Medulla oblongata (tissue), 1 donor: ENCODE results near the gene MTLN.
"Not testable (repeated sequence)": the region's sequence is repeated elsewhere in the genome, so short reads cannot be mapped to it uniquely, and the experiment has no call there.

Experiments
- DNase-seq: peaks from one replicate; pipeline ENCODE4 v3.0.0-alpha.2; 2015; ENCODE audit errors: extremely low spot score

The MTLN gene, protein sequence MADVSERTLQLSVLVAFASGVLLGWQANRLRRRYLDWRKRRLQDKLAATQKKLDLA

GRCh38 chr2:110211938-110212858, at the start of gene MTLN:
Gene MTLN, minus strand, starts transcription at chr2:110212547. Its CDS starts 22 bp downstream, at chr2:110212525.
- DNase-seq = peak; percentile 82

DNA sequence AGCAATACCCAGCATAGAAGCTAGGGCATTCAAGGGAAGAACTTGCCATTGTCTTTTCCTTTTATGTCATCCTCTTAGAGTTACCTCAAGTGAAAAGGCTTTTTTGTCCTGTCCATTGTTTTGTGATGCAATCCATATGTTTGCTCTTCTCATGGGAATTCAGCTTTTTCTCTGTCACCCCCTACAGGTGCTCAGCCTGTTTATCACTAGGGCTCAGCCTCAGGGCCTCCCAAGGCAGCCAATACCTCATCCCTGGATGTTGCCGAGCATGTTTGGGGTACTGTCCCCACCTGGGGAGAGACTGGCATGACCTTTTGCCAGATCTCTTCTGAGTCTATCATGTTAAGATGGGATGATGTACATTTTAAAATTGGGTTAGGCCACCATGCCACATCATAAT, 49.6 kb upstream of the MTLN start:
- not testable (repeated sequence) for DNase-seq

DNA sequence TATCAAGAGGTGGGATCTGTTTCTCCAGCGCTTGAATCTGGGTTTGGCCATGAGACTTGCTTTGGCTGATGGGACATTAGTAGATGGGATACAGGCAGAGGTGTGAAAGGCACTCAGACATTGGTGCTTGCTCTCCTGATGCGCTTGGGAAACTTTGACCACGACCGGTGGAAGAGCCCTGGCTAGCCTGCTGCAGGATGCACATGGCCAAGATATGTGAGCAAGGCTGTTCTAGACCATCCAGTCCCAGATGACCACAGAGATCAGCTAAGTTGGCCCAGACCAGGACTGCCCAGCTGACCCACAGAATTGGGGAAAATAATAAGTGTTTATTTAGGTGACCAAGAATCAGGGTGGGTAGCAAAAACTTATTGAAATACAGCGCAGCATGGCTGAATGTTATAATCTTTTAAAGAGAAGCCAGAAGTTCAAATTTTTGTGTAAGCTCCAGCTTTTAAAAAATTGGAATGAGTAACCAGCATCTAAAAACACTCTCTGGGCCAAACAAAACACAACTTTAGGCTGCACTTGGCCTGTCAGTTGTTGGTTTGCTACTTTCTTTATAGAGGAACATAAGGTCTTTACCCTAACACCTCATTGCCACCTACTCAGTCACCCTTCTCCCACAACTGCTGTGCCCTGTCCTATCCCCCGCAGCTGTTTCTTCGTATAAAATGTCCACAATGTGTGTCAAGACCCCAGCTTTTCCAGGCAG, 35.9 kb upstream of the MTLN start:
- DNase-seq = not testable (repeated sequence)

DNA sequence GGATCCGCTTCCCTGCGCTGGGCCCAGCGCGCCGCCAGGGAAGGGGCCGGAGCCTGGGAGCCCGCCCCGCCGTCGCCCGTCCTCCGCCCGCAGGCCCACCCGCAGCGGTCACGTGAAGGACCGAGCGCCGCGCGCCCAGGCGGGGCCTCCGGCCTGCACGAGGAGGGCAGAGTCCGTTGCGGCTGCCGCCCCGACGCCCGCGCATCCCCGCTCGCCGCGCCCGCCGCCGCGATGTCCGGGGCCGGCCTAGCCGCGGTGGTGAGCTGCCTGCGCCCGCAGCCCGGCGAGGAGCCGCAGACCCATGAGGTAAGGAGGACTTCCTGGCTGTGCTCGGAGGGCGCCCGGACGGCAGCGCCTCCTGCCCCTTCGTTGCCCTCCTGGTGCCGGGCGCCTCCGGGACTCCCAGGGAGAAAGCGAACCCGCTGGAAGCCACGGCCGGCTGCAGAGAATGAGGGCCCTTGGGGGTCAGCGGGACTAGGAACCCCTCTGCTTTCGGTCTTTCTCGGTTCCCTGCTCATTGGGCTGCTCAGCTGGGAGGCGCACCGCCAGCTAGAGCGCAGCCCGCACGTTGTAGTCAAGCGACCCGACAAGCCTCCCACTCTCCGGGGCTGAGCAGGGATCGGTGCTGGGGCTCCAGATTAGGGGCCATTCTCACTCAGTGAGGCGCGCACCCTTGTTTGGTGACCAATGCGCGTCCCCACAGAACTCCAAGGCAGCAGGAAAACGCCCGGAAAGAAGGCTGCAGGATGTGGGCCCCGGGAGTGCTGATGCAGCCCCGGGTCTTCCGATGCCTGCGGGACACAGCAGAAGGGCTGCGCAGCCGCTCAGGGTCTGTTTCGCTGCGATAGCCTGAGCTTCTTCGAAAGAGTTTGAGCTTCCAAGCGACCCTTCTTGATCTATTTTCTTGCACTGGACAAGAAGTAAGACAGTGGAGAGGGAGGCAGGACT, 33.4 kb upstream of the MTLN start:
- DNase-seq = not testable (repeated sequence)

- not testable (repeated sequence) for DNase-seq
These were observed 30.9 kb upstream of the MTLN start for GRCh38 chr2:110243283-110243682.

GRCh38 chr2:110234514-110234913, 22.2 kb upstream of the MTLN start:
- DNase-seq = not testable (repeated sequence)

DNA sequence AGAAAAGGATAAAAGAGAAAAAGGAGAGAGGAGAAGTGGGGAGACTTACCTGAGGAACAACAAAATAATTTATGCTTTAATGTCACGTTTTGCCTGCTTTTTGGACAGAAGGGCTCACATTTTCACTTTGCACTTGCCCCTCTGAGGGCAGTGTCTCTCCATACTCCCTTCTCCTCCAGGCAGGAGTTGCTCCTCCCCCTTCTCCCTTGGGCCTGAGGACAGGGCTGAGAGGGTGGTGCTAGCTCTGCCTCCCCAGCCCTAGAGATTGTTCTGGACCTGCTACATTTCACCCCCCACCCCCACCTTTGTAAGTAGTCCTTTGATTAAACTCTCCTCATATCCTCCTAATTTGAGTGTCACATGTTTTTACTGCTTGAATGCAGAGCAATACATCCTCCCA, 17.5 kb upstream of the MTLN start:
- not testable (repeated sequence) for DNase-seq

- not testable (repeated sequence) for DNase-seq
These were observed 10.3 kb upstream of the MTLN start for GRCh38 chr2:110222626-110223025.

DNA sequence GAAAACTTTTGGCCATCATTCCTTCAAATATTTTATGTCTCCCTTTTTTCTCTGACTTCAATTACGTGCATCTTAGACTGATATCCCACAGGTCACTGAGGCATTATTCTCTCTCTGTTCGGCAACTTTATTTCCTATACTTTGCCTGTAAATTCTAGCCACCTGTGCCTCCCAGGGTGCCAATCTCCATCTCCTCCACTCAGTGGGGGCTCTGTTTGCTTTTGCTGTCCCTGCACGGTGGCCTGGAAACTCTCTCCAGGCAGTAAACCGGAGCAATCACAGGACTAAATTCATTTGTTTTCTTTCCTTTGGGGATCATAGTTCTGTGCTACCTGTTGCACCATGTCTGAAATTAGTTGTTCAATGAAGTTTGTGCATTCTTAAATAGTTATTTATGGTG, 9.6 kb upstream of the MTLN start:
- DNase-seq = no peak

- DNase-seq = no peak
These were observed 7.8 kb upstream of the MTLN start for GRCh38 chr2:110220190-110220564.

DNA sequence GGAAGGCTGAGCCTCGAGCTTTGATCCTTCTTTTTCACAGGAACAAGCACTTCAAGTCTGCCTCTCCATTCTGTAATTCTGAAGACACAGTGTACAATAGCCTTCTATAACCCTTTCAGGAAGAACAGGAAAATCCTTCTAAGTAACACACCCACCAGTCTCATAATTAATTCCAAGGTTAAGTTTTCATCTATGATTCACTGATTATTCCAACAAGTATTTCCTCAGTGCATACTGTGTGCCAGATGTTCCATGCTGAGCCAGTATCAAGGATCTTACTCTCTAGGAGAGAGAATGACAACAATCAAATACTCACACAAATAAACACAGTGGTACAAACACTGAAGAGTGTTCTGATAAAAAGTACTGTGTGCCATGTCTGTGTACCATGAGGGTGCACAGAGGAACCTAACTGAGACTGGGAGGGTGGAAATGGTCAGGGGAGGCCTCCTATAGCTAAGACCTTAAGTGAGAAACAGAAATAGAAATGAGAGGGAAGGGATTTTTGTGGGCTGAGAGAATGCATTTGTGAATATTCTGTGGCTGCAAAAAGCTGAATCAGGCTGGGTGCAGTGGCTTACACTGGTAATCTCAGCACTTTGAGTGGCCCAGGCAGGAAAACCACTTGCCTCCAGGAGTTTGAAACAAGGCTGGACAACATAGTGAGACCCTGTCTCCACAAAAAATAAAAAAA, 7.3 kb upstream of the MTLN start:
- no peak for DNase-seq

- not testable (repeated sequence) for DNase-seq
These were observed 6.5 kb upstream of the MTLN start for GRCh38 chr2:110218889-110219288.

DNA sequence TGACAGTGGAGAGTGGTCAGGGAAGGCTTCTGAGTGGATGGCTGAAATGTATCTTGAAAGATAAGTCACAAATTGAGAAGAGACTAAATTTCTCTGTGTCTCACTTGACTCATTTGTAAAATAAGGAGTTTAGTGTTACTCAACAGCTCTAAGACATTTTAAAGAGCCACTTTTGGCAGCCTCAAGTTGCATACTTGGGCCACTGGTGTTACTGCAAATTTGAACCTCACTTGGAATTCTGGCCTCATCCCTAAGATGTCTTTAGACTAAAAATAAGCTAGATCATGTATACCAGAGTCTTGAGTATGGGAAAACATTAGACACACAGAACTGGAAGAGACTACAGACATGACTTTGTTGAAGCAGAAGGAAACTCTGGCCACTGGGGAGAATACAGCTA, 4.5 kb upstream of the MTLN start:
- DNase-seq = no peak

- no peak for DNase-seq
These were observed 3.9 kb upstream of the MTLN start for GRCh38 chr2:110216199-110216598.

DNA sequence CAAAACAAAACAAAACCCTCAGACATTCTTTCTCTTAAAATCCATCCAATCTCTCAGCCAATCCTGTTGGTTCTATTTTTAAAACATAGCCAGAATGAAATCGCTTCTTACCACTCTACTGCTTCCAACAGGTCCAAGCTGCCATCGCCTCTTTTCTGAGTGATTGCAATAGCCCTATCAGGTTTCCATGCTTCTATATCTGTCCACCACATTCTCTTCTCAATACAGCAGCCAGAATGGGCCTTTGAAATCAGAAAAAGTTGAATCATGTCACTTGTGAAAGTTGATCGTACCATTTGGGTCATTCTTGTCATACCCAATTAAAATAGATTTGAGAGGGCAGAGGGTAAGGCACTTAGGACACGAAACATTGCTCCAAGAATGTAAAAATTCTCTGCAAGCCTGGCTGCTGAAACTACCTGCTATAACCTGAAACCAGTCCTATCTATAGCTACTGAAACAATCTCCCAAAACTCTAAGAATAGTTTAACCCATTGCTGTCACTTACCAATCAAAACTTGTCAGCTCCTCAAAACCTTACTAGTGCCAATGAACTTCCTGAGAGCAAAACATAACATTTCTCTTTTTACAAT, 3.3 kb upstream of the MTLN start:
- no peak for DNase-seq

- DNase-seq = no peak
These were observed 2.7 kb upstream of the MTLN start for GRCh38 chr2:110215091-110215490.

GRCh38 chr2:110213522-110213921, 1.2 kb upstream of the MTLN start:
- DNase-seq = not testable (repeated sequence)

GRCh38 chr2:110205660-110206455, 6.5 kb downstream of the MTLN start:
- no peak for DNase-seq
